Effector memory CD4-positive, alpha-beta T cell (primary cell): Measurements from ENCODE around the gene BET1.

Experiments used
- DNase-seq, 3 donors: peaks; one replicate each; pipeline ENCODE4 v3.0.0-alpha.2; 2020
- H3K27ac ChIP-seq: 2 replicates; pipeline ENCODE4 v1.7.0; 2013; ENCODE audit warnings: mild to moderate bottlenecking, low read length, moderate library complexity; ENCODE audit not compliant: insufficient read depth, poor library complexity, severe bottlenecking
- H3K27me3 ChIP-seq: replicated peaks from 2 replicates; pipeline ENCODE4 v1.7.0; 2013; ENCODE audit warnings: mild to moderate bottlenecking, low read length; ENCODE audit not compliant: insufficient read depth, control insufficient read depth, poor library complexity, severe bottlenecking
- H3K36me3 ChIP-seq: 2 replicates; pipeline ENCODE4 v1.7.0; 2013; ENCODE audit warnings: mild to moderate bottlenecking, low read length, moderate library complexity; ENCODE audit not compliant: control insufficient read depth, insufficient read depth
- H3K4me1 ChIP-seq: 2 replicates; pipeline ENCODE4 v1.7.0; 2013; ENCODE audit warnings: low read length, mild to moderate bottlenecking; ENCODE audit not compliant: control insufficient read depth, insufficient read depth, poor library complexity, severe bottlenecking
- H3K4me3 ChIP-seq: 2 replicates; pipeline ENCODE4 v1.7.0; 2013; ENCODE audit warnings: low read length, low read depth, mild to moderate bottlenecking; ENCODE audit not compliant: insufficient read depth, poor library complexity, severe bottlenecking
- H3K9me3 ChIP-seq: 2 replicates; pipeline ENCODE4 v1.7.0; 2013; ENCODE audit warnings: mild to moderate bottlenecking, low read length, moderate library complexity; ENCODE audit not compliant: control insufficient read depth
- total RNA-seq, 3 donors: gene quantifications; one replicate each; lab custom pipeline; 2026; lab: John Stamatoyannopoulos, UW

The BET1 gene
- 7.9 to 9.9 (median 8.3) reads per million in 3 donors for total RNA-seq

DNA sequence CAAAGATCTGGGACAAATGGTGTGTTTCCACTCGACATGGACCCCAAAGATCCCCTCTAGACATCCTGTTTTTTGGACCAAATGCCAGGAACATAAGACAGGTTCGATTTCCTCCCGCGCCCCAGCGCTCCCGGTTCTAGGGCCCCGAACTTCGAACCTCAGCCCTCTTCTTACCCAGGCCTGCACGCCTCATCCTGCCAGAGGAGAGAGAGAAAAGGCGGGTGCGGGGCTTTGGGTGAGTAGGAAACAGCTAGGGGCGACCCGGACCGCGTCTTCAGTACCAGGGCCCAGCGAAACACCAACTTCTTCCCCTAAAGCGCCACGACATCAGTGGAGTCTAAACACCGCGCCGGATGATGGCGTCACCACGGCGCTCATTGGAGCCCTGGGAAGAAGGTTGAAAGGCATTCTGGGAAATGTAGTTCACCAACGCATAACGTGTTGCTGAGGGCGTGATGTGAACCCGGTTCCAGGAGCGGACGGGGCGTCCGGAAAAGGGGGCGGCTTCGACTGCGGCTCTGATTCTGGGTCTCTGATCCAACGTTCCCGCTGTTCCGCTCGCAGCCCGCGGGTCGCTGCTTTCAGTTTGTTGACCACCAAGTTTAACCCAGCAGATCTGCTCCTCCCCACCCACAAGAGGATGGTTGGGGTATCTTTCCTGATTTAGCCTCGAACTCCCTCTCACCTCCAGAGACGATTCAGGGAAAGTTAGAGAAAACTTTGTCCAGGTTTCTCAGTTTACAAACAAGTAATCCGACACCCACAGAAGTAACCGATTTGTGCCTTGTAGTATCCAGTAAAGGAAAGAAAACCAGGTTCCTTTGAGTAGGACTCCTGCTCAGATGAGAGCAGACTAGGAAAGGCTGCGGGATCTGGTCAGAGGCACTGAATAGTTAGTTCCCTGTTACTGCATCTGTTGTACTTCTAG, at the start of gene BET1:
BET1 (minus strand) TSS at position 332 of the 928 bp plus-strand sequence; CDS start at position 193, 139 bp downstream.
- H3K27me3 ChIP-seq = no peaks in the 10 kb centered on the region
- H3K4me3 ChIP-seq = peak within 1 kb of the TSS; percentile 88

GRCh38 chr7:94053532-94053931, 49.4 kb upstream of the BET1 start:
- no peak overlapping the region for H3K27ac ChIP-seq
- H3K4me3 ChIP-seq = no peak overlapping the region
- no peaks in the 10 kb centered on the region for H3K9me3 ChIP-seq
- no peaks in the 10 kb centered on the region for H3K27me3 ChIP-seq
- no peaks in the 10 kb centered on the region for H3K4me1 ChIP-seq
- H3K36me3 ChIP-seq = no peaks in the 10 kb centered on the region
- DNase-seq = no peak

More for the DNA sequence above, at the start of gene BET1:
- H3K9me3 ChIP-seq = no peaks in the 10 kb centered on the region
- H3K4me1 ChIP-seq = peaks cover 11% of the 10 kb centered on the region
- peak; percentile 85 to 91 (median 85) for DNase-seq
- no peaks in the 10 kb centered on the region for H3K36me3 ChIP-seq
- H3K27ac ChIP-seq = peak within 1 kb of the TSS; percentile 89

GRCh38 chr7:94052398-94053180, 48.4 kb upstream of the BET1 start:
- no peak for DNase-seq
- Histone ChIP-seq H3K4me3 (no peak overlapping the region), H3K27ac (no peak overlapping the region)

GRCh38 chr7:94050046-94050445, 45.9 kb upstream of the BET1 start:
- Histone ChIP-seq H3K9me3 (no peaks in the 10 kb centered on the region), H3K27me3 (no peaks in the 10 kb centered on the region), H3K4me3 (no peak overlapping the region), H3K27ac (no peak overlapping the region), H3K4me1 (no peaks in the 10 kb centered on the region), H3K36me3 (no peaks in the 10 kb centered on the region)
- no peak for DNase-seq

More at GRCh38 chr7:94052398-94053180, 48.4 kb upstream of the BET1 start:
- Histone ChIP-seq H3K36me3 (no peaks in the 10 kb centered on the region), H3K4me1 (no peaks in the 10 kb centered on the region), H3K27me3 (no peaks in the 10 kb centered on the region), H3K9me3 (no peaks in the 10 kb centered on the region)

GRCh38 chr7:94049615-94050014, 45.5 kb upstream of the BET1 start:
- H3K27me3 ChIP-seq = no peaks in the 10 kb centered on the region
- no peak for DNase-seq
- H3K4me1 ChIP-seq = no peaks in the 10 kb centered on the region
- H3K9me3 ChIP-seq = no peaks in the 10 kb centered on the region
- H3K36me3 ChIP-seq = no peaks in the 10 kb centered on the region
- H3K27ac ChIP-seq = no peak overlapping the region
- no peak overlapping the region for H3K4me3 ChIP-seq

DNA sequence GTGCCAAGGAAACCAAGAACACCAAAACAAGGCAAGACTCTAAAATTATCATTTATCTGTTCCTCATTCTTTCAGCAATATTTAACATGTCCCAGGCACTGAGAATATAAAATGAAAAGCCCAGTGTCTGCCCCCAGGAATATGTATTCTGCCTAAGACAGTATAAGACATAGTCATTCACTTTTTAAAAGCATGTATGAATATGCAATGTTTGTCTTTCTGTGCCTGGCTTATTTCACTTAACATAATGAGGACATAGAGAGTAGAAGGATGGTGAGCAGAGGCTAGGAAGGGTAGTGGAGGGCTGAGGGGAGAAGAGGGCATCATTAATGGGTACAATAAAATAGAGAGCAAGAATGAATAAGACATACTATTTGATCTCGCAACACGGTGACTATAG, 44.6 kb upstream of the BET1 start:
- Histone ChIP-seq H3K4me3 (no peak overlapping the region), H3K27me3 (no peaks in the 10 kb centered on the region), H3K4me1 (no peaks in the 10 kb centered on the region), H3K36me3 (no peaks in the 10 kb centered on the region), H3K27ac (no peak overlapping the region), H3K9me3 (no peaks in the 10 kb centered on the region)
- DNase-seq = no peak

- Histone ChIP-seq H3K4me3 (no peak overlapping the region), H3K27ac (no peak overlapping the region), H3K4me1 (no peaks in the 10 kb centered on the region), H3K36me3 (no peaks in the 10 kb centered on the region), H3K9me3 (no peaks in the 10 kb centered on the region), H3K27me3 (no peaks in the 10 kb centered on the region)
- DNase-seq = no peak
Observed at GRCh38 chr7:94047956-94048355, 43.8 kb upstream of the BET1 start.

GRCh38 chr7:94045581-94045980, 41.4 kb upstream of the BET1 start:
- no peaks in the 10 kb centered on the region for H3K4me1 ChIP-seq
- no peak for DNase-seq
- H3K36me3 ChIP-seq = no peaks in the 10 kb centered on the region
- no peak overlapping the region for H3K27ac ChIP-seq
- no peaks in the 10 kb centered on the region for H3K9me3 ChIP-seq
- H3K4me3 ChIP-seq = no peak overlapping the region
- no peaks in the 10 kb centered on the region for H3K27me3 ChIP-seq

DNA sequence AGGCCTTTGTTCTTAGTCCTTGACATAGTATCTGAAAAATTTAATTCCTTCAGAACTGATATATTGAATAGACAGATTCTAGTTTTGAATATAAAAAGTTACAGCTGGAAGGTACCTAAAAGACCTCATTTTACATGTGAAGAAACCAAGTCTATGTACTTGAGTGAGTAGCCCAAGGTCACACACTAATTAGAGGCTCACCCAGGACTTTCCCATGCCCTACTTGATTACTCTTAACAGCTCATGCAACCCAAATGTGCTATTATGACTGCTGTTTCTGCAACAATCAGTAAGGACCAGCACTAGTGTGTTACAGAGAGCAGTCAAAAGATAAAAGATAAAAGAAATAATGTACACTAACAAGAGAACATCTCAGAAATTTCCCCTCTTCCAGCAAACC, 40.7 kb upstream of the BET1 start:
- no peaks in the 10 kb centered on the region for H3K27me3 ChIP-seq
- H3K27ac ChIP-seq = no peak overlapping the region
- H3K4me1 ChIP-seq = no peaks in the 10 kb centered on the region
- no peaks in the 10 kb centered on the region for H3K36me3 ChIP-seq
- DNase-seq = no peak
- H3K9me3 ChIP-seq = no peaks in the 10 kb centered on the region
- no peak overlapping the region for H3K4me3 ChIP-seq

- no peaks in the 10 kb centered on the region for H3K9me3 ChIP-seq
- no peak for DNase-seq
- no peak overlapping the region for H3K4me3 ChIP-seq
- H3K4me1 ChIP-seq = no peaks in the 10 kb centered on the region
- no peaks in the 10 kb centered on the region for H3K36me3 ChIP-seq
- no peaks in the 10 kb centered on the region for H3K27me3 ChIP-seq
- no peak overlapping the region for H3K27ac ChIP-seq
Observed at GRCh38 chr7:94043299-94043698, 39.1 kb upstream of the BET1 start.
